ENCODE data around the gene ROR1. TPM values are rescaled to one million over a fixed set of nuclear protein-coding genes. Genes with fewer than 3 reads are reported as not detected.
"Not testable (repeated sequence)": the region's sequence is repeated elsewhere in the genome, so short reads cannot be mapped to it uniquely, and the experiment has no call there.

ROR1 gene
- total and polyA plus RNA-seq, 9 of the 15 experiments (the other 6 are each of a cell fraction or from before 2014, with no cell fraction given): 0.02 TPM; not detected in 8

GRCh38 chr1:64100791-64101190 lies 327.0 kb downstream of the ROR1 start:
- POLR2A ChIA-PET: interaction anchor here (0.6 to 1.5 kb wide), 2 partner anchors 8 to 27 kb away, joined by 3 to 5 read pairs; no protein-coding TSS in a partner anchor
- H3K4me3 ChIP-seq: no peak overlapping the region
- H3K9me1 ChIP-seq (ENCODE audit: control insufficient read depth, insufficient read depth, low read length): no peaks in the 10 kb centered on the region
- FAIRE-seq: no peak
- CTCF ChIA-PET (ENCODE audit: low intra/inter-chr PET ratio): no interaction called here
- no peaks in the 10 kb centered on the region for H3K79me2 ChIP-seq (ENCODE audit: control insufficient read depth, insufficient read depth, low read length)
- WGBS (ENCODE audit: insufficient coverage, low coverage, missing lambda C conversion rate): 6% methylated on average over 4 of the region's 4 CpGs
- H3K4me1 ChIP-seq (replicated peaks in 1 of 2; ENCODE audit: control insufficient read depth in 2 of 2, insufficient read depth in 2 of 2, low read length in 2 of 2): no peaks in the 10 kb centered on the region
- no peak for ATAC-seq
- in situ Hi-C loops (cut with MboI): no loop called here
- no peak overlapping the region for H3K27ac ChIP-seq (ENCODE audit: extremely low read depth, low read depth, low read length)
- TF ChIP-seq ZNF398 (CRISPR knock-in tag; IDR thresholded peaks at IDR 0.05) (no peak), FOXK2 (conservative IDR thresholded peaks at IDR 0.05 in 1 of 2, IDR thresholded peaks at IDR 0.05 in 1 of 2; ENCODE audit: low read depth in 2 of 2) (no peak), FOXP1 (CRISPR knock-in tag; IDR thresholded peaks at IDR 0.05) (no peak), BCOR (IDR thresholded peaks at IDR 0.05) (no peak), TAF1 (IDR thresholded peaks at IDR 0.05; ENCODE audit: control insufficient read depth, extremely low read depth, insufficient read depth, low read length, severe bottlenecking) (no peak), NFYB (IDR thresholded peaks at IDR 0.05; ENCODE audit: extremely low read depth, insufficient read length) (no peak), NCOA6 (IDR thresholded peaks at IDR 0.05) (no peak), ZNF79 (CRISPR knock-in tag; IDR thresholded peaks at IDR 0.05; ENCODE audit: low read depth) (no peak), GABPA (tag; conservative IDR thresholded peaks at IDR 0.05; ENCODE audit: low read depth) (no peak), ZNF507 (tag; conservative IDR thresholded peaks at IDR 0.05) (no peak), MYBL2 (IDR thresholded peaks at IDR 0.05; ENCODE audit: low read depth) (no peak), MYBL2 (CRISPR knock-in tag; IDR thresholded peaks at IDR 0.05; ENCODE audit: borderline replicate concordance) (no peak), ZNF696 (CRISPR knock-in tag; conservative IDR thresholded peaks at IDR 0.05) (no peak)
- DNase-seq (ENCODE audit: extremely low read depth in 1 of 4, low spot score in 3 of 4): no peak
- H2AFZ ChIP-seq (ENCODE audit: low read depth, low read length): no peak overlapping the region
- intact Hi-C loops (cut with micrococcal nuclease): no loop called here
- H3K27me3 ChIP-seq (ENCODE audit: control insufficient read depth in 2 of 2, insufficient read depth in 2 of 2, low read length in 2 of 2): no peaks in the 10 kb centered on the region
- no peak overlapping the region for H3K9ac ChIP-seq (ENCODE audit: insufficient read depth in 1 of 2, low read depth in 2 of 2, low read length in 2 of 2)
- H4K20me1 ChIP-seq (replicated peaks; ENCODE audit: control insufficient read depth, insufficient read depth, low read length): no peaks in the 10 kb centered on the region
- H3K9me3 ChIP-seq (replicated peaks; ENCODE audit: control insufficient read depth, insufficient read depth, low read depth, low read length): no peaks in the 10 kb centered on the region
- no TSS peak for BruUV-seq (replicated peaks)
- H3K36me3 ChIP-seq (ENCODE audit: control insufficient read depth, insufficient read depth, low read length): no peaks in the 10 kb centered on the region
- no peak overlapping the region for H3K4me2 ChIP-seq (ENCODE audit: insufficient read depth, low read length)

DNA sequence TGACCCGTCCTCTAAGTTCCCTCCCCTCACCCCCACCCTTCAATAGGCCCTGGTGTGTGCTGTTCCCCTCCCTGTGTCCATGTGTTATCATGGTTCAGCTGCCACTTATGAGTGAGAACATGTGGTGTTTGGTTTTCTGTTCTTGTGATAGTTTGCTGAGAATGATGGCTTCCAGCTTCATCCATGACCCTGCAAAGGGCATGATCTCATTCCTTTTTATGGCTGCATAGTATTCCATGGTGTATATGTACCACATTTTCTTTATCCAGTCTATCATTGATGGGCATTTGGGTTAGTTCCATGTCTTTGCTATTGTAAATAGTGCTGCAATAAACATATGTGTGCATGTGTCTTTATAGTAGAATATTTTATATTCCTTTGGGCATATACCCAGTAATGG lies 330.8 kb downstream of the ROR1 start:
- H3K36me3 ChIP-seq (ENCODE audit: control insufficient read depth, insufficient read depth, low read length); DNase-seq (ENCODE audit: extremely low read depth in 1 of 4, low spot score in 3 of 4); H2AFZ ChIP-seq (ENCODE audit: low read depth, low read length); POLR2A ChIA-PET; CTCF ChIA-PET (ENCODE audit: low intra/inter-chr PET ratio); H4K20me1 ChIP-seq (replicated peaks; ENCODE audit: control insufficient read depth, insufficient read depth, low read length); BruUV-seq (replicated peaks); H3K9me3 ChIP-seq (replicated peaks; ENCODE audit: control insufficient read depth, insufficient read depth, low read depth, low read length); intact Hi-C loops (cut with micrococcal nuclease); in situ Hi-C loops (cut with MboI); H3K27ac ChIP-seq (ENCODE audit: extremely low read depth, low read depth, low read length); H3K9me1 ChIP-seq (ENCODE audit: control insufficient read depth, insufficient read depth, low read length); H3K4me2 ChIP-seq (ENCODE audit: insufficient read depth, low read length); ATAC-seq; H3K4me1 ChIP-seq (replicated peaks in 1 of 2; ENCODE audit: control insufficient read depth in 2 of 2, insufficient read depth in 2 of 2, low read length in 2 of 2); H3K4me3 ChIP-seq; FAIRE-seq; H3K9ac ChIP-seq (ENCODE audit: insufficient read depth in 1 of 2, low read depth in 2 of 2, low read length in 2 of 2); H3K27me3 ChIP-seq (ENCODE audit: control insufficient read depth in 2 of 2, insufficient read depth in 2 of 2, low read length in 2 of 2); H3K79me2 ChIP-seq (ENCODE audit: control insufficient read depth, insufficient read depth, low read length): not testable (repeated sequence)
- WGBS (ENCODE audit: insufficient coverage, low coverage, missing lambda C conversion rate): 0% methylated on average over 1 of the region's 1 CpG
